KMS-11 (cell line): ENCODE data around the gene B3GALT2.

Experiments
- H2AFZ ChIP-seq: fragments of 200-600 bp; sonication (generic); 2 replicates; pipeline ENCODE4 v1.6.1; 2016; ENCODE audit warnings: antibody characterized with exemption, mixed run types, low read depth
- H3K27ac ChIP-seq: fragments of 200-600 bp; sonication (generic); 2 replicates; pipeline ENCODE4 v1.6.1; 2016; ENCODE audit warnings: mild to moderate bottlenecking, mixed run types
- H3K27me3 ChIP-seq: fragments of 200-600 bp; sonication (generic); 2 replicates; pipeline ENCODE4 v1.6.1; 2017; ENCODE audit warnings: mild to moderate bottlenecking, low read depth, mixed run types, moderate library complexity; ENCODE audit not compliant: insufficient read depth
- H3K36me3 ChIP-seq: fragments of 200-600 bp; sonication (generic); 2 replicates; pipeline ENCODE4 v1.6.1; 2017; ENCODE audit warnings: mild to moderate bottlenecking, mixed run types; ENCODE audit not compliant: insufficient read depth
- H3K4me1 ChIP-seq: fragments of 200-600 bp; sonication (generic); 2 replicates; pipeline ENCODE4 v1.6.1; 2016; ENCODE audit warnings: mild to moderate bottlenecking, low read depth, mixed run types; ENCODE audit not compliant: poor library complexity, severe bottlenecking
- H3K4me2 ChIP-seq: fragments of 200-600 bp; sonication (generic); 2 replicates; pipeline ENCODE4 v1.7.0; 2016; ENCODE audit warnings: mild to moderate bottlenecking, mixed run types
- H3K4me3 ChIP-seq: fragments of 200-600 bp; sonication (generic); IDR thresholded peaks from 2 replicates; pipeline ENCODE4 v1.6.1; 2017; ENCODE audit warnings: low read depth, low read length, mixed read lengths; ENCODE audit not compliant: insufficient read depth
- H3K79me2 ChIP-seq: fragments of 200-600 bp; sonication (generic); 2 replicates; pipeline ENCODE4 v1.6.1; 2016; ENCODE audit warnings: low read depth, mixed run types; ENCODE audit not compliant: insufficient read depth
- H3K9ac ChIP-seq: fragments of 200-600 bp; sonication (generic); 2 replicates; pipeline ENCODE4 v1.6.1; 2016; ENCODE audit warnings: mild to moderate bottlenecking, mixed run types
- H4K20me1 ChIP-seq: fragments of 200-600 bp; sonication (generic); 2 replicates; pipeline ENCODE4 v1.6.1; 2016; ENCODE audit warnings: mild to moderate bottlenecking, mixed run types; ENCODE audit not compliant: insufficient read depth
- CTCF ChIP-seq: fragments of 200-600 bp; sonication (generic); conservative IDR thresholded peaks from 2 replicates; pipeline ENCODE4 v1.6.1; 2017; ENCODE audit warnings: low read depth, mild to moderate bottlenecking, antibody characterized with exemption, low read length, moderate library complexity, mixed read lengths

B3GALT2 gene

GRCh38 chr1:193140254-193140653 lies 46.2 kb downstream of the B3GALT2 start:
- H3K36me3 ChIP-seq = 0 out of 2 replicates have a peak, but pooled peaks cover 9% of the 10 kb centered on the region
- H3K27me3 ChIP-seq = no peaks in the 10 kb centered on the region
- no peaks in the 10 kb centered on the region; the same call in none of the 2 replicates for H4K20me1 ChIP-seq
- peaks cover 11% of the 10 kb centered on the region for H3K4me1 ChIP-seq
- H3K4me3 ChIP-seq = no peak overlapping the region
- 0 out of 2 replicates have a peak, but pooled peaks cover 2% of the 10 kb centered on the region for H3K79me2 ChIP-seq
- H2AFZ ChIP-seq = no peak overlapping the region
- H3K9ac ChIP-seq = no peak overlapping the region
- H3K27ac ChIP-seq = no peak overlapping the region
- no peak overlapping the region for H3K4me2 ChIP-seq
- no peak for TF ChIP-seq CTCF

DNA sequence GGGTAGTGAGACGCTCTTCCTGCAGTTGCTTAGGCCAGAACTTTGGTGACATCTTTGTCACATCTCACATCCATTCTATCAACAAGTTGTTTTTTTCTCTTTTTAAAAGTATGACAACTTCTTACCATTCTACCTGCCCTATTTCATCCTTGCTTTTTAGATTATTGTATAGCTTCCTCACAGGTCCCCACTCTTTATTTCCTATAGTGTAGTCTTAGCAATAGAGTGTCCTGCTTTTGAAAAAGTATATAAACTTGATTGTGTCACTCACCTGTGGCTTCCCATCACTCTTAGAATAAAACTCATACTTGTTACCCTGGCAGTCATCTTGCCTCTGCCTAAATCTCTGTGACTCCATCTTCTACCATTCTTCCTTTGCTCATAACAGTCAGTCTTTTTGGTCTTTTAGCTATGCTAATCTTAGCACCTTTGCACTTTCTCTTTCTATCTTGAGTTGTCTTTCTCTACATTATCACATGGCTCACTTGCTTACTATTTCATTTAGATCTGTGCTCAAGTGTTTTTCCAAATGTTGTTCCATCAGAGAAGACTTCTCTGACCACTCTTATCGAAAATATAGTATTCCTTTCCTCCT lies 55.0 kb downstream of the B3GALT2 start:
- Histone ChIP-seq H4K20me1 (no peaks in the 10 kb centered on the region), H3K27ac (no peak overlapping the region), H3K79me2 (peaks cover 58% of the 10 kb centered on the region), H3K36me3 (peaks cover 16% of the 10 kb centered on the region; the same call in 1 of the 2 replicates), H3K9ac (no peak overlapping the region), H3K27me3 (no peaks in the 10 kb centered on the region), H3K4me1 (peaks cover 17% of the 10 kb centered on the region), H3K4me2 (no peak overlapping the region), H2AFZ (no peak overlapping the region), H3K4me3 (no peak overlapping the region)
- TF ChIP-seq CTCF = no peak
